Astrocyte (in vitro differentiated cells and primary cell): Measurements from ENCODE around the gene TBC1D9B.

Experiments used
- CTCF ChIP-seq: IDR thresholded peaks from 2 replicates; pipeline ENCODE4 v1.5.1; 2011; ENCODE audit warnings: low read depth, mild to moderate bottlenecking, inconsistent platforms, low read length, moderate library complexity; ENCODE audit not compliant: insufficient read depth
- EZH2 ChIP-seq: IDR thresholded peaks from 2 replicates; pipeline ENCODE4 v1.6.1; 2012; ENCODE audit warnings: mild to moderate bottlenecking, low read length, inconsistent platforms; ENCODE audit not compliant: insufficient read depth

GRCh38 chr5:179882338-179882737 lies 25.4 kb downstream of the TBC1D9B start:
- TF ChIP-seq CTCF (no peak), EZH2 (no peak)
